HCT116 (cell line): Measurements from ENCODE around the gene LCE4A. TPM values are rescaled to one million over a fixed set of nuclear protein-coding genes. Genes with fewer than 3 reads are reported as not detected.

ENCODE experiments used
- ATAC-seq: fragments of 200-7000 bp; cut with Tn5 transposase; 2 replicates; pipeline ENCODE4 v1.9.1; 2020; ENCODE audit warnings: mild to moderate bottlenecking, moderate library complexity
- BruUV-seq: library from RNA; stranded (reverse); fragments of 400-500 nt; replicated peaks from 2 replicates; lab custom pipeline; 2021; lab: Mats Ljungman, UMichigan
- CTCF ChIA-PET: fragments of 300-600 bp; sonication (Branson Sonifier 250); formaldehyde crosslinking; loops from one replicate; lab custom pipeline; 2021; ENCODE audit warnings: antibody characterized with exemption; lab: Charles Lee
- POLR2A ChIA-PET: fragments of 300-600, 350-600 bp; sonication (Branson Sonifier 250); formaldehyde crosslinking; loops from one replicate; lab custom pipeline; 2021; ENCODE audit warnings: antibody characterized with exemption; lab: Charles Lee
- RAD21 ChIA-PET, 2 experiments: fragments of 300-600 bp; sonication (Branson Sonifier 250); formaldehyde crosslinking; loops; one replicate each; lab custom pipeline; 2023; ENCODE audit warnings: low total read pairs in 2 of 2; ENCODE audit not compliant: uncharacterized antibody in 2 of 2, unreplicated experiment in 2 of 2, low non-redundant PET in 1 of 2; lab: Charles Lee
- DNase-seq: peaks from one replicate; pipeline ENCODE4 v3.0.0-alpha.2; 2010; ENCODE audit warnings: low read depth, low spot score
- H2AFZ ChIP-seq: fragments of 200-600 bp; shearing (Covaris generic), sonication (generic); 2 replicates; pipeline ENCODE4 v1.6.1; 2017; ENCODE audit warnings: low read depth, mixed run types, mixed read lengths, antibody characterized with exemption, low read length; ENCODE audit not compliant: poor library complexity, severe bottlenecking
- H3K27ac ChIP-seq: 2 replicates; pipeline ENCODE4 v1.5.1; 2012; ENCODE audit warnings: low read depth, low read length
- H3K27me3 ChIP-seq: fragments of 200-600 bp; sonication (generic); 2 replicates; pipeline ENCODE4 v1.6.1; 2016; ENCODE audit warnings: mixed run types, low read length, mixed read lengths; ENCODE audit not compliant: insufficient read depth
- H3K36me3 ChIP-seq, 2 experiments: fragments of 200-500 bp in 1 of 2; fragments of 200-600 bp in 1 of 2; sonication (Bioruptor generic) in 1 of 2; sonication (generic) in 1 of 2; 2 replicates each; pipeline versions ENCODE4 v1.5.1 to v1.6.1; 2014 to 2016; ENCODE audit warnings: low read length in 2 of 2, inconsistent platforms in 1 of 2, mixed read lengths in 1 of 2, mixed run types in 1 of 2; ENCODE audit not compliant: insufficient read depth in 2 of 2, control insufficient read depth in 1 of 2
- H3K4me1 ChIP-seq, 2 experiments: fragments of 200-600 bp in 1 of 2; sonication (generic) in 1 of 2; 2 replicates each; pipeline versions ENCODE4 v1.5.1 to v1.6.1; 2012 to 2017; ENCODE audit warnings: low read length in 2 of 2, inconsistent platforms in 1 of 2, mild to moderate bottlenecking in 1 of 2, mixed read lengths in 1 of 2, mixed run types in 1 of 2, moderate library complexity in 1 of 2; ENCODE audit not compliant: insufficient read depth in 2 of 2, control insufficient read depth in 1 of 2
- H3K4me2 ChIP-seq: fragments of 200-600 bp; sonication (generic); 2 replicates; pipeline ENCODE4 v1.6.1; 2017; ENCODE audit warnings: mixed run types, low read length, mixed read lengths
- H3K4me3 ChIP-seq, 2 experiments: fragments of 200-600 bp in 1 of 2; sonication (generic) in 1 of 2; replicated peaks in 1 of 2; 2 replicates each; pipeline ENCODE4 v1.5.1; 2011 to 2016; ENCODE audit warnings: low read length in 2 of 2, control low read depth in 1 of 2, low read depth in 1 of 2, mild to moderate bottlenecking in 1 of 2, mixed read lengths in 1 of 2, mixed run types in 1 of 2
- H3K79me2 ChIP-seq: fragments of 200-600 bp; sonication (generic); 2 replicates; pipeline ENCODE4 v1.6.1; 2017; ENCODE audit warnings: mild to moderate bottlenecking, mixed run types, low read length, moderate library complexity, mixed read lengths; ENCODE audit not compliant: insufficient read depth
- H3K9ac ChIP-seq: fragments of 200-600 bp; sonication (generic); 2 replicates; pipeline ENCODE4 v1.6.1; 2016; ENCODE audit warnings: low read length, mixed read lengths
- H3K9me2 ChIP-seq: fragments of 200-600 bp; sonication (generic), shearing (Covaris generic); 2 replicates; pipeline ENCODE4 v1.6.1; 2017; ENCODE audit warnings: mixed run types, mild to moderate bottlenecking, moderate library complexity; ENCODE audit not compliant: insufficient read depth
- H3K9me3 ChIP-seq, 2 experiments: fragments of 200-500 bp in 1 of 2; fragments of 200-600 bp in 1 of 2; sonication (Bioruptor generic) in 1 of 2; sonication (generic) in 1 of 2; 2 replicates each; pipeline ENCODE4 v1.6.1; 2014 to 2017; ENCODE audit warnings: low read length in 2 of 2, mixed read lengths in 2 of 2, inconsistent platforms in 1 of 2, low read depth in 1 of 2, mild to moderate bottlenecking in 1 of 2, mixed run types in 1 of 2, moderate library complexity in 1 of 2; ENCODE audit not compliant: control insufficient read depth in 1 of 2, insufficient read depth in 1 of 2
- H4K20me1 ChIP-seq: fragments of 200-600 bp; sonication (generic), shearing (Covaris generic); 2 replicates; pipeline ENCODE4 v1.6.1; 2017; ENCODE audit warnings: mixed run types, mild to moderate bottlenecking, moderate library complexity; ENCODE audit not compliant: insufficient read depth
- CEBPB ChIP-seq: IDR thresholded peaks from 2 replicates; pipeline ENCODE4 v1.6.1; 2012; ENCODE audit warnings: low read depth
- CTCF ChIP-seq, 3 experiments: fragments of 200-600 bp in 1 of 3; sonication (generic) in 1 of 3; IDR thresholded peaks in 2 of 3; conservative IDR thresholded peaks in 1 of 3; 2 replicates each; pipeline ENCODE4 v1.5.1; 2012 to 2017; ENCODE audit warnings: low read depth in 2 of 3, low read length in 2 of 3, antibody characterized with exemption in 1 of 3, borderline replicate concordance in 1 of 3, control low read depth in 1 of 3, mild to moderate bottlenecking in 1 of 3, mixed read lengths in 1 of 3, mixed run types in 1 of 3, moderate library complexity in 1 of 3; ENCODE audit not compliant: insufficient read depth in 1 of 3
- EZH2 ChIP-seq: fragments of 200-600 bp; sonication (generic); IDR thresholded peaks from 2 replicates; pipeline ENCODE4 v1.6.1; 2017; ENCODE audit warnings: antibody characterized with exemption, mixed run types
- MAX ChIP-seq: IDR thresholded peaks from 2 replicates; pipeline ENCODE4 v1.6.1; 2012
- POLR2A ChIP-seq: IDR thresholded peaks from 2 replicates; pipeline ENCODE4 v1.7.0; 2011; ENCODE audit warnings: borderline replicate concordance; ENCODE audit not compliant: insufficient read depth, insufficient read length; ENCODE audit errors: extremely low read depth
- RAD21 ChIP-seq: IDR thresholded peaks from 2 replicates; pipeline ENCODE4 v1.6.1; 2012; ENCODE audit warnings: low read depth, mild to moderate bottlenecking
- REST ChIP-seq: IDR thresholded peaks from 2 replicates; pipeline ENCODE4 v1.6.1; 2012; ENCODE audit warnings: low read depth
- TCF7L2 ChIP-seq: IDR thresholded peaks from 2 replicates; pipeline ENCODE4 v1.7.0; 2011; ENCODE audit warnings: borderline replicate concordance, inconsistent platforms; ENCODE audit not compliant: insufficient read depth, insufficient read length; ENCODE audit errors: extremely low read depth
- ZFX ChIP-seq: fragments of 450-650 bp; IDR thresholded peaks from 2 replicates; pipeline ENCODE4 v1.6.1; 2017
- intact Hi-C: fragments of 100-400 bp; cut with micrococcal nuclease; formaldehyde crosslinking; loops from 2 replicates; pipeline ENCODE4 v1.10.0; 2022
- total RNA-seq: library from RNA; stranded (reverse); gene quantifications from one replicate; pipeline ENCODE4 v1.2.1, GENCODE V29; 2021; ENCODE audit not compliant: unreplicated experiment

Gene LCE4A
- total RNA-seq, 1 experiment from 2014 or later, result not detected

GRCh38 chr1:152745289-152745704, 37.3 kb downstream of the LCE4A start:
- peak; percentile 61; the same call in 1 of the 2 replicates for ATAC-seq
- ChIA-PET POLR2A (no interaction called here), CTCF (no interaction called here), RAD21 (no interaction called here)
- Histone ChIP-seq H3K4me2 (no peak overlapping the region), H3K36me3 (no peaks in the 10 kb centered on the region), H3K9me2 (no peaks in the 10 kb centered on the region), H4K20me1 (no peaks in the 10 kb centered on the region), H3K9ac (no peak overlapping the region), H3K27me3 (peaks cover 26% of the 10 kb centered on the region), H3K27ac (no peak overlapping the region), H3K4me3 (no peak overlapping the region), H3K79me2 (no peaks in the 10 kb centered on the region), H2AFZ (peak overlapping the region; percentile 63), H3K4me1 (no peaks in the 10 kb centered on the region), H3K9me3 (no peaks in the 10 kb centered on the region)
- no TSS peak for BruUV-seq
- DNase-seq, result peak; percentile 21
- intact Hi-C loops, result loop anchor here (5.0 kb wide), 1 partner anchor 182 kb away; no protein-coding TSS in a partner anchor
- no peak for TF ChIP-seq ZFX
- TF ChIP-seq CEBPB, result peak; percentile 59; the same call in 1 of the 2 replicates
- TF ChIP-seq POLR2A, result no peak
- TF ChIP-seq EZH2, result no peak
- TF ChIP-seq CTCF (IDR thresholded peaks at IDR 0.05 in 2 of 3, conservative IDR thresholded peaks at IDR 0.05 in 1 of 3; ENCODE audit: borderline replicate concordance in 1 of 3, insufficient read depth in 1 of 3, low read depth in 2 of 3, low read length in 2 of 3), result peak; percentile 18 to 42 (median 38); a peak in 4 of 6 replicates
- peak; percentile 47 for TF ChIP-seq RAD21
- TF ChIP-seq MAX, result 0 out of 2 replicates have a peak, but pooled peaks have one; percentile 12
- TF ChIP-seq REST, result no peak
- no peak for TF ChIP-seq TCF7L2
